CD14-positive monocyte (primary cell): ENCODE results near the gene GRK5. TPM values are rescaled to one million over a fixed set of nuclear protein-coding genes. Genes with fewer than 3 reads are reported as not detected.

Experiments used
- DNase-seq, 3 donors: peaks; one replicate each; pipeline ENCODE4 v3.0.0-alpha.2; 2011 to 2022
- H2AFZ ChIP-seq: 2 replicates; pipeline ENCODE4 v1.6.0; 2012; ENCODE audit warnings: mild to moderate bottlenecking, low read depth, low read length, inconsistent platforms; ENCODE audit not compliant: insufficient read depth, poor library complexity, severe bottlenecking
- H3K27ac ChIP-seq, 2 donors: 1 replicate in 1 of 2; 2 replicates in 1 of 2; pipeline ENCODE4 v1.5.1; 2012 to 2013; ENCODE audit warnings: low read length in 2 of 2, control low read depth in 1 of 2, inconsistent platforms in 1 of 2, low read depth in 1 of 2, mild to moderate bottlenecking in 1 of 2
- H3K27me3 ChIP-seq, 2 donors: one replicate each; pipeline versions ENCODE4 v1.6.0 to v1.6.1; 2011 to 2013; ENCODE audit warnings: low read length in 2 of 2; ENCODE audit not compliant: control insufficient read depth in 2 of 2, insufficient read depth in 2 of 2
- H3K36me3 ChIP-seq, 2 donors: replicated peaks in 1 of 2; 1 replicate in 1 of 2; 2 replicates in 1 of 2; pipeline versions ENCODE4 v1.5.1 to v1.6.1; 2012 to 2013; ENCODE audit warnings: low read length in 2 of 2, control low read depth in 1 of 2, inconsistent platforms in 1 of 2, mild to moderate bottlenecking in 1 of 2; ENCODE audit not compliant: insufficient read depth in 2 of 2, control insufficient read depth in 1 of 2
- H3K4me1 ChIP-seq, 2 donors: 1 replicate in 1 of 2; 2 replicates in 1 of 2; pipeline versions ENCODE4 v1.5.1 to v1.6.1; 2012 to 2013; ENCODE audit warnings: low read length in 2 of 2, control low read depth in 1 of 2, inconsistent platforms in 1 of 2, mild to moderate bottlenecking in 1 of 2, moderate library complexity in 1 of 2; ENCODE audit not compliant: insufficient read depth in 2 of 2, control insufficient read depth in 1 of 2
- H3K4me2 ChIP-seq: replicated peaks from 2 replicates; pipeline ENCODE3; 2012; ENCODE audit warnings: low read length, moderate library complexity, mild to moderate bottlenecking; ENCODE audit not compliant: poor library complexity, severe bottlenecking; ENCODE audit errors: extremely low read depth
- H3K4me3 ChIP-seq, 3 experiments: fragments of 200-600 bp in 1 of 3; sonication (generic) in 1 of 3; replicated peaks in 1 of 3; 1 replicate in 2 of 3; 2 replicates in 1 of 3; pipeline ENCODE4 v1.5.1; 2011 to 2013; ENCODE audit warnings: low read length in 3 of 3, mild to moderate bottlenecking in 3 of 3, control low read depth in 2 of 3, low read depth in 2 of 3, inconsistent platforms in 1 of 3, moderate library complexity in 1 of 3
- H3K79me2 ChIP-seq: 2 replicates; pipeline ENCODE4 v1.6.0; 2012; ENCODE audit warnings: mild to moderate bottlenecking, control low read depth, inconsistent platforms, low read length, moderate library complexity; ENCODE audit not compliant: insufficient read depth
- H3K9ac ChIP-seq: 2 replicates; pipeline ENCODE4 v1.6.0; 2017; ENCODE audit warnings: low read length, mild to moderate bottlenecking; ENCODE audit not compliant: insufficient read depth, poor library complexity, severe bottlenecking
- H3K9me3 ChIP-seq, 2 donors: replicated peaks in 1 of 2; 1 replicate in 1 of 2; 2 replicates in 1 of 2; pipeline versions ENCODE4 v1.5.1 to v1.6.1; 2012 to 2013; ENCODE audit warnings: low read length in 2 of 2, control low read depth in 1 of 2; ENCODE audit not compliant: control insufficient read depth in 1 of 2, insufficient read depth in 1 of 2
- H4K20me1 ChIP-seq: 2 replicates; pipeline ENCODE4 v1.6.0; 2012; ENCODE audit warnings: mild to moderate bottlenecking, low read length, control low read depth, moderate library complexity; ENCODE audit not compliant: insufficient read depth
- H3K27ac Mint-ChIP-seq, 7 donors: one replicate each; pipeline ENCODE4 v1.8.0; 2020; ENCODE audit warnings: mild to moderate bottlenecking in 7 of 7, mixed read lengths in 7 of 7, moderate library complexity in 6 of 7, inconsistent platforms in 2 of 7
- H3K27me3 Mint-ChIP-seq, 3 donors: one replicate each; pipeline ENCODE4 v1.8.0; 2021 to 2022; ENCODE audit warnings: low read depth in 3 of 3, mild to moderate bottlenecking in 3 of 3, mixed read lengths in 3 of 3, moderate library complexity in 3 of 3, inconsistent platforms in 1 of 3
- H3K36me3 Mint-ChIP-seq, 2 donors: one replicate each; pipeline ENCODE4 v1.8.0; 2020; ENCODE audit warnings: mixed read lengths in 2 of 2, inconsistent platforms in 1 of 2, mild to moderate bottlenecking in 1 of 2
- H3K4me1 Mint-ChIP-seq: one replicate; pipeline ENCODE4 v1.8.0; 2020; ENCODE audit warnings: mild to moderate bottlenecking, mixed read lengths
- H3K4me3 Mint-ChIP-seq, 2 donors: one replicate each; pipeline ENCODE4 v1.8.0; 2020; ENCODE audit warnings: mild to moderate bottlenecking in 2 of 2, mixed read lengths in 2 of 2, moderate library complexity in 1 of 2
- H3K9me3 Mint-ChIP-seq, 7 donors: one replicate each; pipeline ENCODE4 v1.8.0; 2020 to 2022; ENCODE audit warnings: mixed read lengths in 7 of 7, mild to moderate bottlenecking in 6 of 7, moderate library complexity in 6 of 7, inconsistent platforms in 2 of 7
- CTCF ChIP-seq: fragments of 200-600 bp; IDR thresholded peaks from one replicate; pipeline ENCODE4 v1.8.0; 2022; ENCODE audit warnings: antibody characterized with exemption, mild to moderate bottlenecking
- WGBS: methylation state at CpG from one replicate; pipeline ENCODE4 v1.1.5; 2013; ENCODE audit warnings: missing lambda C conversion rate; ENCODE audit not compliant: insufficient coverage; 5-methylcytosine and 5-hydroxymethylcytosine counted together
- intact Hi-C, 2 donors: fragments of 100-400 bp; cut with micrococcal nuclease; formaldehyde crosslinking; loops; one replicate each; pipeline versions ENCODE4 v1.15.0 to v1.15.1; 2023
- polyA plus RNA-seq, 3 donors: library from polyadenylated mRNA; depleted of rRNA in 1 of 3; unstranded in 2 of 3; stranded (reverse) in 1 of 3; fragments of 300-500 nt in 2 of 3; fragments of >200 nt in 1 of 3; fragmentation: Illumina TruSeq in 2 of 3; gene quantifications; 1 replicate in 2 of 3; 2 replicates in 1 of 3; pipeline ENCODE4 v1.2.3, GENCODE V29; 2012 to 2021

Gene GRK5
- polyA plus RNA-seq, 3 donors: 1.2 to 6.5 (median 2.8) TPM

- H3K9me3 Mint-ChIP-seq: no peaks in the 10 kb centered on the region
- H3K4me3 Mint-ChIP-seq: no peak overlapping the region
- Histone ChIP-seq H3K79me2 (no peaks in the 10 kb centered on the region), H3K4me1 (peaks cover 6 to 8% of the 10 kb centered on the region in 2 donors), H3K9ac (no peak overlapping the region), H3K4me3 (no peak overlapping the region), H3K9me3 (no peaks in the 10 kb centered on the region), H2AFZ (no peak overlapping the region), H3K27me3 (no peaks in the 10 kb centered on the region), H3K36me3 (no peaks in the 10 kb centered on the region), H3K4me2 (no peak overlapping the region), H3K27ac (no peak overlapping the region), H4K20me1 (no peaks in the 10 kb centered on the region)
- peaks cover 0 to 5% (median 4%) of the 10 kb centered on the region in 3 donors for H3K27me3 Mint-ChIP-seq
- intact Hi-C loops: loop anchor here in 1 of 2 donors (10.0 kb wide), 1 partner anchor 58 kb away; no protein-coding TSS in a partner anchor
- peaks cover 11 to 25% of the 10 kb centered on the region in 2 donors for H3K36me3 Mint-ChIP-seq
- no peak overlapping the region for H3K27ac Mint-ChIP-seq
- H3K4me1 Mint-ChIP-seq: peaks cover 15% of the 10 kb centered on the region
- TF ChIP-seq CTCF: no peak
- WGBS: 92% methylated on average over 4 of the region's 9 CpGs
- DNase-seq: no peak
Observed at GRCh38 chr10:119413093-119413453, 205.7 kb downstream of the GRK5 start.

GRCh38 chr10:119413471-119414080 is 206.2 kb downstream of the GRK5 start:
- peaks cover 11 to 24% of the 10 kb centered on the region in 2 donors for H3K36me3 Mint-ChIP-seq
- TF ChIP-seq CTCF: no peak
- intact Hi-C loops: loop anchor here in 1 of 2 donors (10.0 kb wide), 1 partner anchor 59 kb away; no protein-coding TSS in a partner anchor
- peaks cover 10% of the 10 kb centered on the region for H3K4me1 Mint-ChIP-seq
- Histone ChIP-seq H3K9me3 (no peaks in the 10 kb centered on the region), H4K20me1 (no peaks in the 10 kb centered on the region), H3K9ac (no peak overlapping the region), H2AFZ (no peak overlapping the region), H3K4me1 (peaks cover under 1 to 4% of the 10 kb centered on the region in 2 donors), H3K36me3 (no peaks in the 10 kb centered on the region), H3K79me2 (no peaks in the 10 kb centered on the region), H3K27ac (no peak overlapping the region), H3K4me2 (no peak overlapping the region), H3K4me3 (no peak overlapping the region), H3K27me3 (no peaks in the 10 kb centered on the region)
- H3K9me3 Mint-ChIP-seq: no peaks in the 10 kb centered on the region
- H3K27me3 Mint-ChIP-seq: peaks cover 0 to 5% (median 5%) of the 10 kb centered on the region in 3 donors
- no peak overlapping the region for H3K4me3 Mint-ChIP-seq
- no peak overlapping the region for H3K27ac Mint-ChIP-seq
- no peak for DNase-seq
- WGBS: 96% methylated on average over 12 of the region's 20 CpGs
